IPS DF 19.7 (cell line): ENCODE data around the gene ACYP1.

Experiments
- DNase-seq: peaks from one replicate; pipeline ENCODE4 v3.0.0-alpha.2; 2013; ENCODE audit warnings: low read depth, low spot score

ACYP1 gene

DNA sequence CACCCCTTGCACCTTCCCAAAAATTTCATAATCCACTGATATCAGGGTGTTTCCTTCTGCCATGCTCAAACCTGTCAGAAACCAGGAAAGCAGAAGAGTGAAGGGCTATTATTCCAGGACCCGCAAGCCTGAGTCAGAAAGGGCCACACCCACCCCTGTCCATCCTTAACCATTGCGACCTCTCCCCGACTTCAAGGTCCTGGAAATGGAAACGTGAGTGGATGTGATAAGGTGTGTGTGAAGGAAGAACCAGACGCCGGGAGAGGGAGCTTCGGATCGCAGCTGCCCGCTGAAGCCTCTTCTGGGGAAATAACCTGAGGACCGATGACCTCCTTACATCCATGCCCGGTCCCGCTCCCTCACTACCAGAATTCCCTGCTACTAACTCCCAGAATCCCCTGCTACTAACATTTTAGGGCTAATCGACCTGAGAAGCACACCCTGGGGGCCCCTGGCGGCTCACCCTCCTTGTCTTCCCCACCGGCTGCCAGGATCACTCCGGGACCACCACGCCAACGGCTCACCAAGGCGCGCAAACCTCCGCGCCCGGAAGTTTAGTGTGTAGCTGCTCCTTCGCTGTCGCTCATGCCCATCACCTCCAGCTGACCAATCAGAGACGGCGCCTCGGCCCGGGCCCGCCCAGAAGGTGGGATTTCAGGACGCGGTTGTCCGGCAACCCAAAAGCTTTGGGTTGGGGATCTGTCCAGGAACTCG, at the start of gene ACYP1:
Gene ACYP1, minus strand, starts transcription at position 534 of the 714 bp plus-strand sequence. Its CDS starts 471 bp downstream, at position 63.
- DNase-seq = peak; percentile 57

DNA sequence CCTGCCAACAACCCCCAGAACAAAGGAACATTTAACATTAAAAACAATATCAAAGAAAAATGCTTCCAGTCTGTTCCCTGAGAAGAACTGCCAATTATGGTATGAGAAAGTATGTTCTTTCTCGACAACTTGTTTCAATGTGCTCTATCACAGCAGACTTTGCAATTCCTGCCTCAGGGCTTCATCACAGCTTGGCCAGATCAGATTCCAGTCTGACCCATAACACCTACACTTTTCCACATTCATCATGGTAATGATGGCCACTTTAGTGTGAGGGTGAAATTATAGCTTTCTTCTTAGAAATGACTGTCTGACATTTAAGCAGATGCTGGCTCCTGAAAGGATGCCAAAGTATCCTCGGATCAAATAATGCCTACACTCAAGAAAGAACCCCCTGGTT, 46.1 kb upstream of the ACYP1 start:
- no peak for DNase-seq

DNA sequence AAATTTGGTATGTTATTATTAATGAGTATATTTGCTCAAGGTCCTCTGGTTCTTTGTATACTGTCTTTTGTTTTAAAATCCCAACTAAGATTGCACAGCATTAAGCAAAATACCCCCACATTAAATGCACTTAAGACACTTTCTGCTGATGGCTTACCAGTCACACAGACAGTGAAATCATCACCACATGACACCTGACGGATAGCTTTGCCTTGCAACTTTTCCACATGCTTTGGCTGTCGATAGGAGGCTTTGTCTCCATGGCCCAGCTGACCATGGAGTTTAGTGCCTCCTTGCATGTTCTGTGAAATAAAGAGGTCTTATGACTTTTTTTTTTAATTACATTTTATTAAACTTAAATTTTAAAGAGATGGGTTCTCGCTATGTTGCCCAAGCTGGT, 43.4 kb upstream of the ACYP1 start:
- no peak for DNase-seq

GRCh38 chr14:75101491-75101890, 37.7 kb upstream of the ACYP1 start:
- DNase-seq = no peak

DNA sequence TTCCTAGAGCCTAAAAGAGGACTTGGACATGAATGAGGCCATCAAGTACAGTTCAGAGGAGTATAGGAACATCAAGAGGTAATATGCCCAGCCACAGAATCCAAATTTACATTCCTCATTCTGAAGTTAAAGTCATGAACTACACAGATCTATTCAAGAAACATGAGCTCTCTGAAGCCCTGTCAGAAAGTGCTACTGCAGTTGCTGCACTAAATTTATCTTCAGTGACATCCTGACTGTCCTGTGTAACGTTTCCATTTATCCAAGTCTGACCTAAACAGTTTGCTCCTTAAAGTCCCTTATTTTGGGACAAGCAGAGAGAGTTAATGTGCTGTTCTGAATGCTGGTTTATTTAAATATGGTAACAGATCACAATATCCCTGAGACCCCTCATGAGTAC, 34.9 kb upstream of the ACYP1 start:
- no peak for DNase-seq

- DNase-seq = no peak
Observed at GRCh38 chr14:75098212-75098611, 34.4 kb upstream of the ACYP1 start.

GRCh38 chr14:75096959-75097358, 33.1 kb upstream of the ACYP1 start:
- DNase-seq = no peak

DNA sequence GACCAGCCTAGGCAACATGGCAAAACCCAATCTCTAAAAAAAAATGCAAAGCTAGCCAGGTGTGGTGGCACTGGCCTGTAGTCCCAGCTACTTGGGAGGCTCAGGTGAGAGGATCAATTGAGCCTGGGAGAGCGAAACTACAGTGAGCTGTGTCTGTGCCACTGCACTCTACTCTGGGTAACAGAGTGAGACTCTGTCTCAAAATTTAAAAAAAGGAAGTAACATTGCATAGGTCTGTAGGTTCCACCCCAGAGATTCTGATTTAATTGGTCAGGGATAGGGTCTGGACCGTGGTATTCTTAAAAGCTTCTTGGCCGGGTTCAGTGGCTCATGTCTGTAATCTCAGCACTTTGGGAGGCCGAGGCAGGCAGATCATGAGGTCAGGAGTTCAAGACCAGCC, 31.9 kb upstream of the ACYP1 start:
- DNase-seq = no peak

- no peak for DNase-seq
Observed at GRCh38 chr14:75094896-75095295, 31.1 kb upstream of the ACYP1 start.

- no peak for DNase-seq
Observed at GRCh38 chr14:75092698-75093097, 28.9 kb upstream of the ACYP1 start.

GRCh38 chr14:75091251-75091650, 27.4 kb upstream of the ACYP1 start:
- no peak for DNase-seq

GRCh38 chr14:75090353-75090752, 26.5 kb upstream of the ACYP1 start:
- DNase-seq = no peak

DNA sequence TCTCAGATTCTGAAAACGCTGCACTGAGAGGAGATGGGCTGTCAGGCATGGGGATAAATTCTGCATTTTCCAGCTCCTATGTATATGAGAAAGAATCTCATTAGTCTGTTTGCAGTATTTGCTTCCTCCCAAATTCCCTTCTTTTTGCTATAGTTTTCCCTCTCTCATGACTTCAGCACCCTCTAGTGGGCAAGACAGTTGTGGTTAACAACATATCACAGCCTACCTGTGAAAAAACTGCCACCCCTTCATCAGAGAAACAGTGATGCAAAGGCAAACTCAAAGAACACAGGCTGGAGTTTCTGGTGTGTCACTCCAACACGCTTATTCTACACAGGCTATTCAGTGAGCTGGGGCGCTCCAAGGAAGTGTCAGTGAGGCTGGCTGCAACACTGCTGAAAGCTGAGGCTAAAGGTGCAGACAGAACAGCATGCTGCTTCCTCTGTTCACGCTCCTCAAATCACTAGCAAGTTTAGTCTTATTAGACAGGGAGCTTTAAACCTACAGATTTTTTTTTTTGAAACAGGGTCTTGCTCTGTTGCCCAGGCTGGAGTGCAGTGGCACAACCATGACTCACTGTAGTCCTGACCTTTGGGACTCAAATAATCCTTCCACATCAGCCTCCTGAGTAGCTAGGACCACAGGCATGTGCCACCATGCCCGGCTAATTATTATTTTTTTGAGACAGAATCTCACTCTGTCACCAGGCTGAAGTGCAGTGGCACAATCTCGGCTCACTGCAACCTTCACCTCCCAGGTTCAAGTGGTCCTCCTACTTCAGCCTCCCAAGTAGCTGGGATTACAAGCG, 24.9 kb upstream of the ACYP1 start:
- DNase-seq = peak; percentile 17

GRCh38 chr14:75088153-75088552, 24.3 kb upstream of the ACYP1 start:
- DNase-seq = no peak

DNA sequence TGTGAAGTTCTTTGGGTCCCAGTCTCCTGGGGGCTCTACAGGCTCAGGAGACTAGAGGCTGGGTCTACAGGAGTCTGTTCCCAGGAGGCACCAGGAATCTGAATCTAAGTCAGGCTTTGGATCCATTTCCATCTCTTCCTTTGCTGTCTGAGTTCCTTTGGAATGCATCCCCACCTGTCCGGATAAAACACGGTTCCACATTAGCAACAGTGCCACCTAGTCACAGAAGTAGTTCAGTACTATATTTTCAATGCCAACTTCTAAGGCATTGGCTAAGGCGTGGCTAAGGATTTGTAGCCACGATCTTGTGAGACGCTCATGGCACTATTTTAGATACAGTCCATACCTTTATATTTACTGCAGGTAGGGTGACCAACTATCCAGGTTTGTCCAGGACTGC, 20.7 kb upstream of the ACYP1 start:
- no peak for DNase-seq

DNA sequence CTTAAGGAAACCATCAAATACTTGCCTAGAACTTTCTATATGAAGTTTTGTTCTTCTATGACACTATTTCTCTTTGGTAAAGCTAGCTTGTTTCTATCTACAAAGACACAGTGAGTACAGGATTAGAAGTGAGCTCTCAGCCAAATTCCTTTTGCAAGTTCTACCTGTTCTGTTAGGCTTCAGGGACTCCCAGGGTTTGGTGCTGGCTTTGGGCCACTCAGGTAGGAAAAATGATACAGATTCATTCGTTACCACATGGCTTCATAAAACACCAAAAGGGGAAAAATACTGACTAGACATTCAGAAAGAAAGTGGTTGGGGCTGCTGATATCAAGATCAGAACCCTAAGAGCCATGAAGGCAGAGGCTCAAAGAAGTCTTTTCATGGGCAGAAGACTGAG, 19.4 kb upstream of the ACYP1 start:
- no peak for DNase-seq

- DNase-seq = no peak
Observed at GRCh38 chr14:75081660-75082229, 17.9 kb upstream of the ACYP1 start.

DNA sequence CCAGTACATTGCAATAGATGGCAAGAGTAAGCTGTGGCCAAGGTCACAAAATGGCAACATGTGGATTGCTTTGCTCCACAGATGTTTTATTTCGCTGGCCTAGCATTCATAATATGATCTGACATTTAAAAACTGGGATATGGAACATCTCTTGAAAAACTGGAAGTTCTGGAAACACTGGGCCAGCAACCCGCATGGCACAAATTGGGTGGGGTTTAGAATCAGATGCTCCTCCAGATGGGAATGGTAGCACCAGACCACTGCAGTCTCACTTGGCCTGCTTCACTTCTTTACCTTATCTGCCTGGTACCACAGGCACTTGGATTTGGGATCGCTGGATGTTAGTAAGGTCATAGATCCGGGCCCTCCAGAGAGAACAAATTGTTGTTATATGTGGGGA, 15.7 kb upstream of the ACYP1 start:
- no peak for DNase-seq

GRCh38 chr14:75077794-75078193, 14.0 kb upstream of the ACYP1 start:
- DNase-seq = no peak

- no peak for DNase-seq
Observed at GRCh38 chr14:75070383-75070782, 6.6 kb upstream of the ACYP1 start.

- DNase-seq = no peak
Observed at GRCh38 chr14:75069811-75070145, 6.0 kb upstream of the ACYP1 start.

GRCh38 chr14:75069121-75069810, 5.4 kb upstream of the ACYP1 start, which contains the start of gene ZC2HC1C:
ZC2HC1C (plus strand) TSS chr14:75069641; CDS start chr14:75070574, 933 bp downstream.
- DNase-seq = peak; percentile 69
